ENCODE results near the gene TRMT61B.

DNA sequence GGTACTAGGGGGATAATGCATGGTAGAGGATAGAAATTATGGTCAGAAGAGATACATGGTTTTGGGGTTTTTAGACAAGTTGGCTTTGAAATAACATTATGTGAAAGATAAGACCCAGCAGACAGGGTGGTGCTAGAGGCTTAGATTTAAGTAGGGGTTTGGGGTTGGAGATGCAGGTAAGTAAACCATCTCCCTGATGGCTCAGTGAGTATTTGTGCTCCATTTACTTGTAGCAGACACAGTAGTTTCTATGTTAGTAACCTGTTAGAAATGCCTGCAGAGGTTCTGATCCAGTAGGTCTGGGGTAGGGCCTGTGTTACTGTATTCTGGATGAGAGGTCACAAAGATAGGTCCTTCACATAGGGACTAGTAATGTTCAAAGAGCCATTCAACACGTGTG is 38.1 kb upstream of the TRMT61B start:
- TF ChIP-seq, protein P1, sequence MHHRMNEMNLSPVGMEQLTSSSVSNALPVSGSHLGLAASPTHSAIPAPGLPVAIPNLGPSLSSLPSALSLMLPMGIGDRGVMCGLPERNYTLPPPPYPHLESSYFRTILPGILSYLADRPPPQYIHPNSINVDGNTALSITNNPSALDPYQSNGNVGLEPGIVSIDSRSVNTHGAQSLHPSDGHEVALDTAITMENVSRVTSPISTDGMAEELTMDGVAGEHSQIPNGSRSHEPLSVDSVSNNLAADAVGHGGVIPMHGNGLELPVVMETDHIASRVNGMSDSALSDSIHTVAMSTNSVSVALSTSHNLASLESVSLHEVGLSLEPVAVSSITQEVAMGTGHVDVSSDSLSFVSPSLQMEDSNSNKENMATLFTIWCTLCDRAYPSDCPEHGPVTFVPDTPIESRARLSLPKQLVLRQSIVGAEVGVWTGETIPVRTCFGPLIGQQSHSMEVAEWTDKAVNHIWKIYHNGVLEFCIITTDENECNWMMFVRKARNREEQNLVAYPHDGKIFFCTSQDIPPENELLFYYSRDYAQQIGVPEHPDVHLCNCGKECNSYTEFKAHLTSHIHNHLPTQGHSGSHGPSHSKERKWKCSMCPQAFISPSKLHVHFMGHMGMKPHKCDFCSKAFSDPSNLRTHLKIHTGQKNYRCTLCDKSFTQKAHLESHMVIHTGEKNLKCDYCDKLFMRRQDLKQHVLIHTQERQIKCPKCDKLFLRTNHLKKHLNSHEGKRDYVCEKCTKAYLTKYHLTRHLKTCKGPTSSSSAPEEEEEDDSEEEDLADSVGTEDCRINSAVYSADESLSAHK (tag by site-specific recombination; IDR thresholded peaks at IDR 0.05), result no peak
- TF ChIP-seq ZNF2 (tag by site-specific recombination; IDR thresholded peaks at IDR 0.05) (no peak), KLF10 (tag by site-specific recombination; IDR thresholded peaks at IDR 0.05) (no peak), GLI2 (tag by site-specific recombination; IDR thresholded peaks at IDR 0.05; ENCODE audit: borderline replicate concordance, low read depth) (no peak), ZNF544 (tag by site-specific recombination; IDR thresholded peaks at IDR 0.05) (no peak)
- TF ChIP-seq, protein P2, sequence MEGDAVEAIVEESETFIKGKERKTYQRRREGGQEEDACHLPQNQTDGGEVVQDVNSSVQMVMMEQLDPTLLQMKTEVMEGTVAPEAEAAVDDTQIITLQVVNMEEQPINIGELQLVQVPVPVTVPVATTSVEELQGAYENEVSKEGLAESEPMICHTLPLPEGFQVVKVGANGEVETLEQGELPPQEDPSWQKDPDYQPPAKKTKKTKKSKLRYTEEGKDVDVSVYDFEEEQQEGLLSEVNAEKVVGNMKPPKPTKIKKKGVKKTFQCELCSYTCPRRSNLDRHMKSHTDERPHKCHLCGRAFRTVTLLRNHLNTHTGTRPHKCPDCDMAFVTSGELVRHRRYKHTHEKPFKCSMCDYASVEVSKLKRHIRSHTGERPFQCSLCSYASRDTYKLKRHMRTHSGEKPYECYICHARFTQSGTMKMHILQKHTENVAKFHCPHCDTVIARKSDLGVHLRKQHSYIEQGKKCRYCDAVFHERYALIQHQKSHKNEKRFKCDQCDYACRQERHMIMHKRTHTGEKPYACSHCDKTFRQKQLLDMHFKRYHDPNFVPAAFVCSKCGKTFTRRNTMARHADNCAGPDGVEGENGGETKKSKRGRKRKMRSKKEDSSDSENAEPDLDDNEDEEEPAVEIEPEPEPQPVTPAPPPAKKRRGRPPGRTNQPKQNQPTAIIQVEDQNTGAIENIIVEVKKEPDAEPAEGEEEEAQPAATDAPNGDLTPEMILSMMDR (tag by site-specific recombination; IDR thresholded peaks at IDR 0.05), result no peak

All from HEK293 (cell line).